HG03432 (cell line): ENCODE measurements around the gene ZNF823.
"Not testable (repeated sequence)": the region's sequence is repeated elsewhere in the genome, so short reads cannot be mapped to it uniquely, and the experiment has no call there.

Source experiments
- ATAC-seq: cut with Tn5 transposase; IDR thresholded peaks from one replicate; pipeline ENCODE4 v1.9.1; 2021; ENCODE audit warnings: mild to moderate bottlenecking, moderate library complexity; ENCODE audit not compliant: unreplicated experiment

The ZNF823 gene

GRCh38 chr19:11684987-11685675, 53.6 kb downstream of the ZNF823 start:
- ATAC-seq = no peak

GRCh38 chr19:11680689-11681302, 58.0 kb downstream of the ZNF823 start:
- no peak for ATAC-seq

- no peak for ATAC-seq
Measured at GRCh38 chr19:11678504-11678903, 60.2 kb downstream of the ZNF823 start.

- ATAC-seq = not testable (repeated sequence)
Measured at GRCh38 chr19:11676661-11677600, 61.8 kb downstream of the ZNF823 start.

- no peak for ATAC-seq
Measured at GRCh38 chr19:11675569-11675968, 63.2 kb downstream of the ZNF823 start.

- no peak for ATAC-seq
Measured at GRCh38 chr19:11674067-11674492, 64.7 kb downstream of the ZNF823 start.

- ATAC-seq = no peak
Measured at GRCh38 chr19:11673608-11674041, 65.1 kb downstream of the ZNF823 start.
